GM10266 (cell line): ENCODE results near the gene KLHL2.

Experiments used
- DNase-seq: peaks from one replicate; pipeline ENCODE4 v3.0.0; 2012; ENCODE audit errors: extremely low spot score
- TF ChIP-seq, protein P1 (sequence below): IDR thresholded peaks from 2 replicates; pipeline ENCODE4 v1.5.1; 2012; ENCODE audit warnings: mild to moderate bottlenecking, low read depth; ENCODE audit not compliant: control insufficient read depth, insufficient read depth; ENCODE audit errors: missing control alignments

Gene KLHL2

DNA sequence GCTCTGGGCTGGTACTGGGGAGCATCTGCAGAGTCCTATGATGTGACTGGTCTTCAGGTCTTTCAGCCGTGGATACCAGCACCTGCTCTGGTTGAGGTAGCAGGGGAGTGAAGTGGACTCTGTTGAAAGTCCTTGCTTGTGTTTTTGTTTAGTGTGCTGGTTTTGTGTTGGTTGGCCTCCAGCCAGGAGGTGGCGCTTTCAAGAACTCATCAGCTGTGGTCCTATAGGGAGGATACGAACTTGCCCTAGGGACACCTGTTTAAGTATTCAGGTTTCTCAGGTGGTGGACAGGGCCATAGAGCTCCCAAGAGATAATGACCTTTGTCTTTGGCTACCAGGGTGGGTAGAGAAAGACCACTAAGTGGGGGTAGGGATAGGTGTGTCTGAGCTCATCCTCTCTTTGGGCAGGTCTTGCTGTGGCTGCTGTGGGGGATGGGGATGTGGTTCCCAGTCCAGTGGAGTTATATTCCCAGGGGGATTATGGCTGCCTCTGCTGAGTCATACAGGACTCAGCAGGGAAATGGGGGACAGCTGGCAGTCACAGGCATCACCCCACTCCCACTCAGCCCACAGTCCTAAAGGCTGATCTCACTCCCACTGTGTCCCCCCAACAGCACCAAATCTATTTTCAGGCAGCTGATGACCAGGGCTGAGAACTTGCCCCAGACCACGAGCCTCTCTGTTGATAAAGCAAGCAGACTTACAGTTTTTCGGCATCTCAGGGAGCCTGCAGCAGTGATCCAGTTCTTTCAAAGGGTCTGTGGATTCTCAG is 144.2 kb downstream of the KLHL2 start:
- DNase-seq = no peak
- TF ChIP-seq, protein P1, sequence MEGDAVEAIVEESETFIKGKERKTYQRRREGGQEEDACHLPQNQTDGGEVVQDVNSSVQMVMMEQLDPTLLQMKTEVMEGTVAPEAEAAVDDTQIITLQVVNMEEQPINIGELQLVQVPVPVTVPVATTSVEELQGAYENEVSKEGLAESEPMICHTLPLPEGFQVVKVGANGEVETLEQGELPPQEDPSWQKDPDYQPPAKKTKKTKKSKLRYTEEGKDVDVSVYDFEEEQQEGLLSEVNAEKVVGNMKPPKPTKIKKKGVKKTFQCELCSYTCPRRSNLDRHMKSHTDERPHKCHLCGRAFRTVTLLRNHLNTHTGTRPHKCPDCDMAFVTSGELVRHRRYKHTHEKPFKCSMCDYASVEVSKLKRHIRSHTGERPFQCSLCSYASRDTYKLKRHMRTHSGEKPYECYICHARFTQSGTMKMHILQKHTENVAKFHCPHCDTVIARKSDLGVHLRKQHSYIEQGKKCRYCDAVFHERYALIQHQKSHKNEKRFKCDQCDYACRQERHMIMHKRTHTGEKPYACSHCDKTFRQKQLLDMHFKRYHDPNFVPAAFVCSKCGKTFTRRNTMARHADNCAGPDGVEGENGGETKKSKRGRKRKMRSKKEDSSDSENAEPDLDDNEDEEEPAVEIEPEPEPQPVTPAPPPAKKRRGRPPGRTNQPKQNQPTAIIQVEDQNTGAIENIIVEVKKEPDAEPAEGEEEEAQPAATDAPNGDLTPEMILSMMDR = no peak

DNA sequence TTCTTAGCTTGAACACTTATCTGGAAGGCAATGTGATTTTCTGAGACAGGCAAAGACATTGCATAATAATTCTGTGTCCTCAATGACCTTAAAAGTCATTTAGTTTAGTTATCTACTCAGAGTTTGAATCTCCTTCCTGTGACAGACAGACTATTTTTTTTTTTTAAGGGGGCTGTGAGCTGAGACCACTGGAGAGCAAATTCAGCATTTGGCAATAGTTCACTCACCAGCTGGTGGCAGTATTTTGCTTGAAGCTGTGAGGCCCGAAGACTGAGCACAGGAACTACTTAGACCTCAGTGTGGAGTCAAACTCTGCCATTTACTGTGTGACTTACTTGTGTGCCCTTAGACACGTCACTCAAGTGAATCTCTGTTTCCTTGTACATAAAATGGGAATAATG is 148.5 kb downstream of the KLHL2 start:
- TF ChIP-seq, protein P1 = peak; percentile 50

DNA sequence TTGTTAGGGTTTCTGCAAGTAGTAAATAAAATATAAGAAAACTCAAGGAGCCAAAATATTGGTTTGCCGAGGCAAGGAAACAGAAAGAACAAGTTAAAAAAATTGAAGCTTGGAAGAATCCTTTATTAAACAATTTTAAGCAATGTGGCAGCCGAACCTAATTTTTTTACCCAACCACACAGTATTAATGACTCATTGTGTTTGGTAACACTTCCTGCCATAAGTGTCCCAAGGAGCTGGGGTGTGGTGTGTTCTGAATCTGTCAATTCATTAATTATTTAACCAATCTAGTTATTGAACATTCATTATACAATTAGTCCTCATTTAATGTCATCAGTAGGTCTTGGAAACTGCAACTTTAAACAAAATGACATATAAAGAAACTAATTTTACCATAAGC is 152.1 kb downstream of the KLHL2 start:
- TF ChIP-seq, protein P1 = no peak
- no peak for DNase-seq

More for the DNA sequence above, 148.5 kb downstream of the KLHL2 start:
- DNase-seq = peak; percentile 16

DNA sequence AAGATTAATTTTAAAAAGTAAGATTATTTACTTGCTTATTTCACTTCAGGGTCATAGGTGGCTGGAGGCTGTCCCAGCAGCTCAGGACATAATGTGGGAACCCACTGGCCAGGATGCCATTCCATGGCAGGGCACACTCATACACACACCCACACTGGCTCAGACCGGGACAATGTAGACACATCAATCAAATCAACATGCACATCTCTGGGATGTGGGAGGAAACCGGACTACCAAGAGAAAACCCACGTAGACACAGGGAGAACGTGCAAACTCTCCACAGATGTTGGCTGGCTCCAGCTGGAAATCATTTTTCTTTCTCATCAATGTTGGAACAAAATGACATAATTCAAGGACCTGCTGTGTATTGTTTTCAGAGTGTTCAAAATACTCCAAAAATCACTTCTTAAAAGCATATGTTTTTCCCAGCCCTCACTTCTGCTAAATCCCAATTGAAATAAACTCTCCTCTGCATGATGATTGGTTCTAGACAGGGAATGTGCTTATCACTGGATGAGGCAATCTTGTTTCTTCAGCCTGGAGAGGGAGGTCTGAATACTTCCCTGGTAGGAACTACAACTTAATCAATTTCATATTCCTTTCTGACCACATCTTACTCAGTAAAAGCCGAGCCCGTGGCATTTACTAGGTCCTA is 152.8 kb downstream of the KLHL2 start:
- DNase-seq = no peak
- TF ChIP-seq, protein P1 = no peak

DNA sequence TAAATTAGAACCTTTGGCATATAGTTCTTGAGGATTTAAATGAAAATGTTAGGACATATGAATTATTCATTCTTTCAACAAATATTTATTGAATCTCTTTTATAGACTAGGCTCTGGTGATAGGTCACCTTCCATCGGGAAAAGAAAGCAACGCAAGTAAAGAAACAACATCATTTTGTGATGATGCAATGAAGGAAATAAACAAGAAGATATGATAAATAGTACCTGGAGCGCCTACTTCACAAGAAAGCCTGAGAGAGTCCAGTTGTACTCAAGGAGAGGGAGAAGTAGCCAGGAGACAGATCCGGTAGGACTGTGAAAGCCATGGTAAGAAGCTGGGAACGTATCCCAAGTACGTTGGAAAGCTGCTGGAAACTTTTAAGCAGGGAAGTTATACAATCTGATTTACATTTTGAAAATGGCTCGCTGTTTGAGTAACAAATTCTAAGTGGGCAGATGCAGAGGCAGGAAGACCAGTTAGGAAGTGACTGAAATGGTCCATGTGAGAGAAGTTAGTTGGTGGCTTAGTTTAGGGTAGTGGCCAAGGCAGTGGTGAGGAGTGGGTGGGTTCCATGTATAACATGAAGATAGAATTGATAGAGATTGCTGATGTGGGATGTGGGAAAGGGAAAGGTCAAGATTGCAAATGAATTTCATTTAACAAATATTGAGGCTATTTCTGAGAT is 153.8 kb downstream of the KLHL2 start:
- no peak for DNase-seq
- TF ChIP-seq, protein P1 = no peak

DNA sequence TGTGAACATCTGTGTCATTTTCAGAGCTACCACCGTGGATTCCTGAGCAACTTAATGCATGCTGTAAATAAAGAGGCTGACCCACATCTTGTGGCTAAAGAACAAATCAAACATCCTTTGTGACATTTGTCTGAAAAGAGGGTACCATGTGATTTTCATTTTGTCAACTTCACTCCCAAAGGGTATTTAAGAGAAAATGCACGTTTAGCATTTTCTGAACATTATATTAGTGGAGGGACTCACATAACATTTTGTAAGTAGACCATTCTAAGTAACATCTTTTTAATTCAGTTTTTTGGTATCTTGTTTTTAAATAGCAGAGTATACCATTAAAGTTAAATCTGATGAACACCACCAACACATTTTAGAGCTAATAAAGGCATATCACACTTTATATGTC is 154.4 kb downstream of the KLHL2 start:
- TF ChIP-seq, protein P1 = no peak
- no peak for DNase-seq
